ENCODE measurements around the gene RSPO4.

DNA sequence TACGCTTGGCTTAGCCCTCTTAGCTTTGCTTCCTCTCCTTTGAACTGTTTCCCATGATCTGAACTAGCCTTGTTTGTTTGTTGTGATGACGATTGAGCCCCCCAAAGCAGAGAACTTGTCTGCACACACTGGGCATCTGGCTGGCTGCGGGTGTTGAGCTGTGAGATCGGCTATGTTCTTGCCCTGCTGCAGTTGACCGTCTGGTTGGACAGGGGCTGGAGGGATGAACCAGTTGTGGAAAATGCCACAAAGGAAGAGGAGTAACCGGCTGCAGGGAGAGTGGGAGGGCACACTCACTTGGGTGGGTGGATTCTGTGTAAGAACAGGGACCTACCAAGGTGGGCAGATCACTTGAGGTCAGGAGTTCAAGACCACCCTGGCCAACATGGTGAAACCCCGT is 12.4 kb upstream of the RSPO4 start:
- TF ChIP-seq TAF1 (IDR thresholded peaks at IDR 0.05; ENCODE audit: low read depth) (no peak), EP300 (IDR thresholded peaks at IDR 0.05; ENCODE audit: borderline replicate concordance) (no peak), NFIC (IDR thresholded peaks at IDR 0.05) (no peak), CEBPB (IDR thresholded peaks at IDR 0.05) (no peak), YY1 (IDR thresholded peaks at IDR 0.05; ENCODE audit: low read depth) (no peak), EGR1 (IDR thresholded peaks at IDR 0.05) (no peak), CREB1 (IDR thresholded peaks at IDR 0.05; ENCODE audit: low read depth) (no peak), TEAD4 (IDR thresholded peaks at IDR 0.05) (no peak), RAD21 (IDR thresholded peaks at IDR 0.05; ENCODE audit: low read depth) (no peak), TCF12 (IDR thresholded peaks at IDR 0.05; ENCODE audit: low read depth) (no peak), FOXM1 (IDR thresholded peaks at IDR 0.05; ENCODE audit: borderline replicate concordance, low read depth) (no peak)
- TF ChIP-seq, protein P1, sequence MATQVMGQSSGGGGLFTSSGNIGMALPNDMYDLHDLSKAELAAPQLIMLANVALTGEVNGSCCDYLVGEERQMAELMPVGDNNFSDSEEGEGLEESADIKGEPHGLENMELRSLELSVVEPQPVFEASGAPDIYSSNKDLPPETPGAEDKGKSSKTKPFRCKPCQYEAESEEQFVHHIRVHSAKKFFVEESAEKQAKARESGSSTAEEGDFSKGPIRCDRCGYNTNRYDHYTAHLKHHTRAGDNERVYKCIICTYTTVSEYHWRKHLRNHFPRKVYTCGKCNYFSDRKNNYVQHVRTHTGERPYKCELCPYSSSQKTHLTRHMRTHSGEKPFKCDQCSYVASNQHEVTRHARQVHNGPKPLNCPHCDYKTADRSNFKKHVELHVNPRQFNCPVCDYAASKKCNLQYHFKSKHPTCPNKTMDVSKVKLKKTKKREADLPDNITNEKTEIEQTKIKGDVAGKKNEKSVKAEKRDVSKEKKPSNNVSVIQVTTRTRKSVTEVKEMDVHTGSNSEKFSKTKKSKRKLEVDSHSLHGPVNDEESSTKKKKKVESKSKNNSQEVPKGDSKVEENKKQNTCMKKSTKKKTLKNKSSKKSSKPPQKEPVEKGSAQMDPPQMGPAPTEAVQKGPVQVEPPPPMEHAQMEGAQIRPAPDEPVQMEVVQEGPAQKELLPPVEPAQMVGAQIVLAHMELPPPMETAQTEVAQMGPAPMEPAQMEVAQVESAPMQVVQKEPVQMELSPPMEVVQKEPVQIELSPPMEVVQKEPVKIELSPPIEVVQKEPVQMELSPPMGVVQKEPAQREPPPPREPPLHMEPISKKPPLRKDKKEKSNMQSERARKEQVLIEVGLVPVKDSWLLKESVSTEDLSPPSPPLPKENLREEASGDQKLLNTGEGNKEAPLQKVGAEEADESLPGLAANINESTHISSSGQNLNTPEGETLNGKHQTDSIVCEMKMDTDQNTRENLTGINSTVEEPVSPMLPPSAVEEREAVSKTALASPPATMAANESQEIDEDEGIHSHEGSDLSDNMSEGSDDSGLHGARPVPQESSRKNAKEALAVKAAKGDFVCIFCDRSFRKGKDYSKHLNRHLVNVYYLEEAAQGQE (IDR thresholded peaks at IDR 0.05; ENCODE audit: low read depth) = no peak
- TF ChIP-seq, protein P2, sequence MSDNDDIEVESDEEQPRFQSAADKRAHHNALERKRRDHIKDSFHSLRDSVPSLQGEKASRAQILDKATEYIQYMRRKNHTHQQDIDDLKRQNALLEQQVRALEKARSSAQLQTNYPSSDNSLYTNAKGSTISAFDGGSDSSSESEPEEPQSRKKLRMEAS (IDR thresholded peaks at IDR 0.05) = no peak
- TF ChIP-seq, protein P3, sequence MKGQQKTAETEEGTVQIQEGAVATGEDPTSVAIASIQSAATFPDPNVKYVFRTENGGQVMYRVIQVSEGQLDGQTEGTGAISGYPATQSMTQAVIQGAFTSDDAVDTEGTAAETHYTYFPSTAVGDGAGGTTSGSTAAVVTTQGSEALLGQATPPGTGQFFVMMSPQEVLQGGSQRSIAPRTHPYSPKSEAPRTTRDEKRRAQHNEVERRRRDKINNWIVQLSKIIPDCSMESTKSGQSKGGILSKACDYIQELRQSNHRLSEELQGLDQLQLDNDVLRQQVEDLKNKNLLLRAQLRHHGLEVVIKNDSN (IDR thresholded peaks at IDR 0.05) = no peak

All from Ishikawa (cell line).